ENCODE results near the gene GID4. TPM values are rescaled to one million over a fixed set of nuclear protein-coding genes. Genes with fewer than 3 reads are reported as not detected.
A peak's percentile ranks its signal among the peaks of the same experiment; 100 is the strongest.

GID4 gene
- total and polyA plus RNA-seq, 5 experiments from 2014 or later = 3.4 to 10.7 (median 7.1) TPM

DNA sequence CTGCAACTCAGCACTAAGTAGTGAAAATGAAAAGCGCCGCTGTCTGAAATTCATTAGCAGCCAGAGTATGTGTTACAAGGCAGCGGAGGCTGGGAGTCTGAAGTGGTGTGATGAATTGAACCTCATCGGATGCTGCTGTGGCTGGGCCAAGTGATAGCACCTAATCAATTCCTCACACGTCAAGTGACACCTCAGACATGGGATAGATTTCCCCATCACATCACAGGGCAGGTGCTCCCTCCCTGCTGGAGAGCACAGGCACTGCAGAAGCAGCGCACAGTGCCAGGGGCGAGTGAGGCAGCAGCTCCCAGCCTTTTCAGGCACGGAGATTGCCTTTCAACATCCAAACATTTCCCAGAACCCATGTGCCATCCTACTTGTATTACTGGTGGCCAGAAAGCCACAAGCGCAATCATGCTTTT, 34.3 kb upstream of the GID4 start:
- Mint-ChIP-seq H3K27ac (peak overlapping the region in 1 of 10 donors; percentile 33), H3K9me3 (no peaks in the 10 kb centered on the region), H3K27me3 (no peaks in the 10 kb centered on the region), H3K36me3 (peaks cover 0 to 20% (median 2%) of the 10 kb centered on the region in 3 donors), H3K4me3 (no peak overlapping the region), H3K4me1 (peaks cover 0 to 7% (median 0%) of the 10 kb centered on the region in 4 donors)
- no peak for ATAC-seq
- POLR2A ChIA-PET = no interaction called here
- no peak for DNase-seq

DNA sequence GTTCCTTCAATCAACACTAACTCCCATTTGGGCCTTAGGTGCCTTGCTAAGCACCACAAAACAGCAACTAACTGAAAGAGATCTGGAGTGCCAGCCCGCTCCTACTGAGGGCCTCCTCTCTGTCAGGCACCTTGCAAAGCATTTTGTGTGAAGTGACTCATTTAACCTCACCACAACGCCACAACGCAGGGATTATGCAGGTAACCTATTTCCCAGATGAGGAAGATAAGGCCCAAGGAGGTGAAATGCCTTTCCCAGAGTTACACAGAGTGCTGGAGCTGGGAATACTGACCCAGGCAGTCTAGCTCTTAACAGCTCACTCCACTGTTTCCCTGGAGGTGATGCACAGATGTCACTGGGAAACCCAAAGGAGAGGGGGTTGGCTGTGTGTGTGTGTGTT, 33.7 kb upstream of the GID4 start:
- peaks cover 0 to 24% (median 5%) of the 10 kb centered on the region in 3 donors for H3K36me3 Mint-ChIP-seq
- peak overlapping the region in 3 of 10 donors; percentile 9 to 29 (median 10) for H3K27ac Mint-ChIP-seq
- DNase-seq (no peak), ATAC-seq (no peak)
- H3K4me1 Mint-ChIP-seq = peaks cover 0 to 7% (median 0%) of the 10 kb centered on the region in 4 donors
- no peaks in the 10 kb centered on the region for H3K27me3 Mint-ChIP-seq
- H3K9me3 Mint-ChIP-seq = no peaks in the 10 kb centered on the region
- no peak overlapping the region for H3K4me3 Mint-ChIP-seq
- POLR2A ChIA-PET = no interaction called here

DNA sequence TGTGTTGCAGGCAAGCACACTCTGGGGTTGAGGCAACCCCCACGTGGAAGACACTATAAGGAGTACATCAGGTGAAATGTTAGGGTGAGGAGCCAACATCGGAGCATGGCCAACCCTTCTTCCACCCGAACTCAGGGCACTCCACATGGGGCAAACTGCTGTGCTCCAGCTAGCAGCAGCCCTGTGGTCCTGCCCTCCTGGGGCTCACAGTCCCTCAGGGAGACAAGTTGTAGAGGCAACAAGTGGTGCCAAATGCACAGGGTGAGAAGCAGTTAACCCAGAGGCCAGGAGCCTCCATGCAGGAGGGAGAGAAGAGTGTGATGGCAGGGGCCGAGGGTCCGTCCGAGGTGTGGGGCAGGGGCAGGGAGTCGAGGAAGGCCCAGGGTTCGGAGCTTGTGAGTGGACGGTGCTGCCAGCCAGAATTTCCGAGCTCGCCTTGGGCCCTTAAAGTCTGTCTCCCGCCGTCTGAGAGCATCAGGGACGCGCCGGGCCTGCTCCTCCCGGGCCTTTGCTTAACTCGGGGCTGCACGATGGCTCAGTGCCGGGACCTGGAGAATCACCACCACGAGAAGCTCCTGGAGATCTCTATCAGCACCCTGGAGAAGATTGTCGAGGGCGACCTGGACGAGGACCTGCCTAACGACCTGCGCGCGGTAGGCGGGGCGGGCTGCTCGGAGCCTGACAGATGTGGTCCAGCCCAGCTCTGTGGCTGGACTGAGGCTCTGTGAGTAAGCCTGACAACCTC, 32.5 kb upstream of the GID4 start:
- peak overlapping the region in 3 of 10 donors; percentile 9 to 48 (median 46) for H3K27ac Mint-ChIP-seq
- POLR2A ChIA-PET = no interaction called here

DNA sequence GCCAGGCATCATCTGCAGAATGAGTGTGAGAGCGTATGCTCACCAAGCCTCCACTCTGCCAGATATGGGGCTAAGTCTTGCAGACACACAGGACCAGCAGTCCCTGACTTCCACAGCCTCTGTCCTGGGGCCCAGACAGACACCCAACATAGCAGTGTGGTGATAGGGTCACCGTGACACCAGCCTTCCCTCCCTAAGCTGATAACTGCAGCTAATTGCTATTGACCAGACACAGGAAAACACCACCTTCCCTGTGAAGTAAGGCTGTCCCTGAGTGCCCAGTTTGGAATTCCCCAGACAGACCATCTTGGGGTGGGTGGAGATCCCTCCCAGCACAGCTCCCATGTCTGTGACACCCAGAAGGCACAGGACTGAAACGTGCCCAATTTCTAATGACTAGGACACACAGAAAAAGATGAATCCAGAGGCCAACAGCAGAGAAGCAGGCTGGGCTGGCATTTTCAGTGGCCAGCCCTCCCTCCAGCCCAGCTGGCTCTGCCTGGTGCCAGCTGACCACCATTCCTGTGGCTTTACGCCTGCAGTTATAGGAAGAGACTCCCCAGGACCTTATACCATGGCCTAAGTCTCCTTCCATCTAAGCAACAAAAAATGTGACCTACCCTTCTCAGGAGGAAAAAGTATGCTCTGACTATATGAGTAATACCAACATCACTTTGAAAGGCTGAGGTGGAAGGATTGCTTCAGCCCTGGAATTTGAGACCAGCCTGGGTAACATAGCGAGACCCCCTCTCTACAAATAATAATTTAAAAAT, 30.5 kb upstream of the GID4 start:
- Mint-ChIP-seq H3K4me1 (peaks cover 0 to 7% (median 0%) of the 10 kb centered on the region in 4 donors), H3K36me3 (peaks cover 0 to 51% (median 13%) of the 10 kb centered on the region in 3 donors), H3K27me3 (no peaks in the 10 kb centered on the region), H3K9me3 (no peaks in the 10 kb centered on the region), H3K4me3 (no peak overlapping the region), H3K27ac (peak overlapping the region in 1 of 10 donors; percentile 0)
- ATAC-seq (no peak), DNase-seq (no peak)
- POLR2A ChIA-PET = interaction anchor here (0.6 kb wide), 1 partner anchor 65 kb away, joined by 4 read pairs; no protein-coding TSS in a partner anchor

More for the DNA sequence above, 32.5 kb upstream of the GID4 start:
- Mint-ChIP-seq H3K4me1 (peaks cover 0 to 7% (median 0%) of the 10 kb centered on the region in 4 donors), H3K27me3 (no peaks in the 10 kb centered on the region), H3K9me3 (no peaks in the 10 kb centered on the region), H3K36me3 (peaks cover 0 to 32% (median 5%) of the 10 kb centered on the region in 3 donors), H3K4me3 (peak overlapping the region in 1 of 10 donors; percentile 26)
- DNase-seq (no peak), ATAC-seq (no peak)

DNA sequence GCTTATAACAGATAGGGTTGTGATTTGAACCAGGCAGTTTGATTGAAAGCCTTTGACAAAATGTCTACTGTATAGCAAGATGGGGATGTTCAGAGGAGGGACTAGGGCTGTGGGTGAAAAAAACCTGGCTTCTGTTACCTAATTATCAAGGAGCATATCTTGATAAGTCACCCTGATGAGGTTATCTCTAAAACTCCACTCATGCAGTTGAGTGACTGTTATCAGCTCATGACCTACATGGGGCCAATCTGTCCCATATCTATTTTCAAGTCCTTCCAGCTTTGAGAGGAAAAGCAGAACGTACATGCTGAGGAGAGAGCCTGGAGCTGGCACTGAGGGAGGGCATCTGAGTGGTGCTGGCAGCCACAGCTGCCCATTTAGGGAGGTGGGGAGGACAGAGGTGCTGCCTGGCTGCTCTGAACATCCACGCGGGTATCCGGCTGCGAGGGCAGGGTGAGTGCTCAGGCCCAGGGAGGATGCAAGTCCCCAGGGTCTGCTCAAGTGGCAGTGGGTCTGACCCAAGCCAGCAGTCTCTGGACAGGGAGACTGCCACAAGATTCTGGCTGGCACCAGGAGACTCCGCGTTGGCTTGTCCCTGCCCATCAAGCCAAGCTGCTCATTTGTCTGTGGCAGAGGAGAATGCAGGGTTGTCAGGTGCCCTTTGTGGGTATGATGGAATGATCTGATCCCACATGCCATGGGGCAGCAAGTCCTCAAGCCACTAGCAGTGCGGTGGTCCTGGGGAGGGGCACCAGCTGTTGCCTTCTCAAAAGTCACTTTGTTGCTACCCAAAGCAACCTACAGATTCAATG, 29.4 kb upstream of the GID4 start:
- Mint-ChIP-seq H3K4me3 (no peak overlapping the region), H3K4me1 (peaks cover 0 to 7% (median 0%) of the 10 kb centered on the region in 4 donors), H3K27me3 (no peaks in the 10 kb centered on the region), H3K27ac (no peak overlapping the region), H3K36me3 (peaks cover 0 to 56% (median 13%) of the 10 kb centered on the region in 3 donors), H3K9me3 (no peaks in the 10 kb centered on the region)
- POLR2A ChIA-PET = no interaction called here
- ATAC-seq (no peak), DNase-seq (no peak)

DNA sequence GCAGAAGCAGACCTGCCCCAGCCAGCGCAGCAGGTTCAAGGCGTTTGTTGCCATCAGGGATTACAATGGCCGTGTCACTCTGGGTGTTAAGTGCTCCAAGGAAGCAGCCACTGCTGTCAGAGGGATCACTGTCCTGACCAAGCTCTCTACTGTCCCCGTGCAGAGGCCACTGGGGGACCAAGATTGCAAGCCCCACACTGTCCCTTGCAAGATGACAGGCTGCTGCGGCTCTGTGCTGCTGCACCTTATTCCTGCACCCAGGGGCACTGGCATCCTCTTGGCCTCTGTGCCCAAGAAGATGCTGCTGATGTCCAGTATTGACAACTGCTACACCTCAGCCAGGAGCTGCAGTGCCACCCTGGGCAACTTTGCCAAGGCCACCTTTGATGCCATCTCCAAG, 27.9 kb upstream of the GID4 start:
- DNase-seq = no peak
- H3K4me1 Mint-ChIP-seq = peaks cover 0 to 7% (median 0%) of the 10 kb centered on the region in 4 donors
- POLR2A ChIA-PET = no interaction called here
- no peaks in the 10 kb centered on the region for H3K27me3 Mint-ChIP-seq
- H3K4me3 Mint-ChIP-seq = no peak overlapping the region
- no peak overlapping the region for H3K27ac Mint-ChIP-seq
- H3K9me3 Mint-ChIP-seq = no peaks in the 10 kb centered on the region
- no peak for ATAC-seq
- H3K36me3 Mint-ChIP-seq = peaks cover 0 to 66% (median 18%) of the 10 kb centered on the region in 3 donors

DNA sequence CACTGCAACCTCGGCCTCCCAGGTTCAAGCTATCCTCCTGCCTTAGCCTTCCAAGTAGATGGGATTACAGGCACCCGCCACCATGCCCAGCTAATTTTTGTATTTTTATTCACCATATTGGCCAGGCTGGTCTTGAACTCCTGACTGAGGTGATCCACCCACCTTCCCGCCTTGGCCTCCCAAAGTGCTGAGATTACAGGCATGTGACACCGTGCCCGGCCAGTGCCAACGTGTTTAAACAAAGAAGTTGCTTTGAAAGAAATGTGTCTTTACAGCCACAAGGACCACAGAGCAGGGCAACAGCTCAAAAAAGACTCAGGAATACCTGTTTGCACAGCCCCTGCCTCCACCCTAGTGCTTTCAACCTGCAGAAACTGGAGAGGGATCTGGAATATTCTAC, 25.2 kb upstream of the GID4 start:
- Mint-ChIP-seq H3K9me3 (no peaks in the 10 kb centered on the region), H3K27ac (no peak overlapping the region), H3K27me3 (no peaks in the 10 kb centered on the region), H3K4me3 (no peak overlapping the region), H3K36me3 (peaks cover 0 to 64% (median 18%) of the 10 kb centered on the region in 3 donors), H3K4me1 (no peaks in the 10 kb centered on the region)
- POLR2A ChIA-PET = interaction anchor here (0.7 kb wide), 2 partner anchors 172 to 316 kb away, joined by 5 read pairs; no protein-coding TSS in a partner anchor
- no peak for ATAC-seq
- no peak for DNase-seq

DNA sequence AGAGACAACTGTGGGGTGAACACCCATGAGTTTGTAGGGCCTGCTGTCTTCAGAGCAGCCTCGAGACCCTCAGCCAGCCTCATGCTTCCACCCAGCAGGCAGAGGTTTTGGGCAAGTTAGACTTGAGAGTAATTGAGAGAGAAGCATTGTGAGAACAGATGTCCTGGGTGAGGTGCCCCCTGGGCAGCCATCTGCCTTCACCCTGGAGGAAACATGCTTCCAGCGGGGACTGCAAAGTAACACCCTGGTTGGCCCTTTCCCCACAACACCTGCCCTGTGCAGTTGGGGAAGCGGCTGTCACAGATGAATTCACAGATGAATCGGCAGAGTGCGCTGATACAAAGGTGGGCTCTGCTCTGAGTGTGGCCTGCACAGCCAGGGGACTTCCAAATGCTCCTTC, 23.6 kb upstream of the GID4 start:
- no peaks in the 10 kb centered on the region for H3K9me3 Mint-ChIP-seq
- no peak overlapping the region for H3K4me3 Mint-ChIP-seq
- H3K27ac Mint-ChIP-seq = no peak overlapping the region
- H3K4me1 Mint-ChIP-seq = no peaks in the 10 kb centered on the region
- DNase-seq (no peak), ATAC-seq (no peak)
- no peaks in the 10 kb centered on the region for H3K27me3 Mint-ChIP-seq
- POLR2A ChIA-PET = no interaction called here
- peaks cover 0 to 57% (median 17%) of the 10 kb centered on the region in 3 donors for H3K36me3 Mint-ChIP-seq

DNA sequence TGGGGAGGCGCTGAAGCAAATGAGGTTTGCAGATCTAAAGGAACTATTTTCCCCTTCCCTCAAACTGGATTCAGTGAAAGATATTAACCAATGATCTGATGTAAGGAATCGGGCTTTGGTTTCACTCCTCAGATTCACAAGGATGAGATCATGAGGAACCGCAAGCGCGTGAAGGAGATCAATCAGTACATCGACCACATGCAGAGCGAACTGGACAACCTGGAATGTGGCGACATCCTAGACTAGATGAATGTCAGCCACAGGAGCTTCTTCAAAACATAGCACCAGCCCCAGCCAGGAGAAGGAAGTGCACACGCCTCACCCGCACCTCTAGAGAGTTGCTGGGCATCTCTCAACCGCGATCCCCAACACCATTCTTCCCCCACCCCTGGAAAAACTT, 22.8 kb upstream of the GID4 start:
- no peaks in the 10 kb centered on the region for H3K9me3 Mint-ChIP-seq
- DNase-seq (no peak), ATAC-seq (no peak)
- H3K36me3 Mint-ChIP-seq = peaks cover 0 to 55% (median 17%) of the 10 kb centered on the region in 3 donors
- H3K4me3 Mint-ChIP-seq = no peak overlapping the region
- POLR2A ChIA-PET = interaction anchor here (0.6 to 0.7 kb wide), 2 partner anchors 66 to 345 kb away, joined by 3 to 4 read pairs; no protein-coding TSS in a partner anchor
- peak overlapping the region in 1 of 10 donors; percentile 9 for H3K27ac Mint-ChIP-seq
- H3K4me1 Mint-ChIP-seq = no peaks in the 10 kb centered on the region
- no peaks in the 10 kb centered on the region for H3K27me3 Mint-ChIP-seq

DNA sequence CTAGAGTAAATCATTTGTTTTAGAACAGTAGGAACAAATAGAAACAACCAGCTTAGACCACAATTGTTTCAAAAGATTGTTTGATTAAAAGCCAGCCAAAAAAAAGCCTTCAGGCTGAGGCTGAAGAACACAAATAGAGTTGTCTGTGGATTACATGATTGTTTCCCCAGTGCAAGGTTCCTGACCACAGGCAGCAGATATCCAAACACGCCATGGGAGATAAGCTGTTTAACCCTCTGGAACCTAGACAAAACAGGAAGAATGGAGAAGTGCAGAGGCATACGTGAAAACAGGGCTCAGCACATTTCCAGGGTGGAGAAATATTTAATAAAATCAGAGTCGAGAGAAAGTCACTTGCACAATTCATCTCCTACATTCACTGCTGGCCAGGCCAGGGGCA, 21.2 kb upstream of the GID4 start:
- H3K27ac Mint-ChIP-seq = peak overlapping the region in 1 of 10 donors; percentile 61
- no peak overlapping the region for H3K4me3 Mint-ChIP-seq
- no peak for ATAC-seq
- H3K27me3 Mint-ChIP-seq = no peaks in the 10 kb centered on the region
- POLR2A ChIA-PET = no interaction called here
- H3K9me3 Mint-ChIP-seq = no peaks in the 10 kb centered on the region
- no peak for DNase-seq
- no peaks in the 10 kb centered on the region for H3K4me1 Mint-ChIP-seq
- peaks cover 0 to 48% (median 12%) of the 10 kb centered on the region in 3 donors for H3K36me3 Mint-ChIP-seq

DNA sequence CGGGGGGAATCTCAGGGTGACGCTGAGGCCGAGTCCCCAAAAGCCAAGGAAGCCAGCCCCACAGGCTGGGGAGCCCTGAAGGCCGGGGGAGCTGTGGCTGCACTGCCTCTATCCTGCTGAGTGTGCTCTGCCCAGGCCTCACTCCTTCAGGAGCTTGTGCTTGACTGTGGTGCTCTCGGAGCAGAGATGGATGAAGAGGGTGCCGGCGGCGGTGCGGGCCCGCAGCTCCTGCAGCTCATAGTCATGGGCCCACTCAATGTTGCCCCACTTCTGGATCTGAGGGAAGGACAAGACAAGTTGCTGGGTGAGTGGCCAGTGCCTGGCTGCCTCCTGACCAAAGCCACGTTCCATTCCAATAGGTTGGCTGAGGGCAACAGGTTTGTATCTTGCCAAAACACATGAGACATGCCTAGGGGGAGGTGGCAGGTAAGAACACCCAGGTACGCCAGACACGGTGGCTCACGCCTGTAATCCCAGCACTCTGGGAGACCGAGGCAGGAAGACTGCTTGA, 20.7 kb upstream of the GID4 start:
- POLR2A ChIA-PET = interaction anchor here (0.6 kb wide), 1 partner anchor 15 kb away, joined by 3 read pairs; no protein-coding TSS in a partner anchor
- no peaks in the 10 kb centered on the region for H3K9me3 Mint-ChIP-seq

DNA sequence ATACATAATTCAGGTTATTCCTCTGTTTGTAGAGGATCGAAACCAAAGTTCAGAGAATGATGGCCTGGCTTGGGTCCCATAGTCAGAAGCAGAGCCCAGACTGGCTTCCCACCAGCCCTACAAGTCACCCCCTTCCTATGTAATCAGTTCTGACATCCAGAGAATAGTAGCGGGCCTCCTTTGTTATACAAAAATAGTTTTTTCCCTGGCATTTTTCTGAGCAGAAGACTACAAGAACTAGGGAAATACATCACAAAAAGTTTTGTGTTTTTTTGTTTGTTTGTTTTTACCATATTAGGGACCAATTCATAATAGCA, 19.4 kb upstream of the GID4 start:
- POLR2A ChIA-PET = no interaction called here
- Mint-ChIP-seq H3K4me3 (no peak overlapping the region), H3K27ac (peak overlapping the region in 1 of 10 donors; percentile 43), H3K36me3 (peaks cover 0 to 40% (median 9%) of the 10 kb centered on the region in 3 donors), H3K4me1 (peaks cover 0 to under 1% (median 0%) of the 10 kb centered on the region in 4 donors), H3K27me3 (no peaks in the 10 kb centered on the region), H3K9me3 (no peaks in the 10 kb centered on the region)
- ATAC-seq = no peak
- DNase-seq = no peak

More for the DNA sequence above, 20.7 kb upstream of the GID4 start:
- H3K4me3 Mint-ChIP-seq = no peak overlapping the region
- ATAC-seq (no peak), DNase-seq (no peak)
- no peaks in the 10 kb centered on the region for H3K27me3 Mint-ChIP-seq
- H3K27ac Mint-ChIP-seq = no peak overlapping the region
- peaks cover 0 to 43% (median 10%) of the 10 kb centered on the region in 3 donors for H3K36me3 Mint-ChIP-seq
- no peaks in the 10 kb centered on the region for H3K4me1 Mint-ChIP-seq

Measured in naive thymus-derived CD8-positive, alpha-beta T cell (primary cell).